COLO668 (cell line): ENCODE results near the gene NINL.
"Not testable (repeated sequence)": the region's sequence is repeated elsewhere in the genome, so short reads cannot be mapped to it uniquely, and the experiment has no call there.

Experiments used
- DNase-seq: peaks from one replicate; lab custom pipeline; 2025; ENCODE audit not compliant: unreplicated experiment; lab: John Stamatoyannopoulos, UW

Gene NINL

GRCh38 chr20:25584905-25585704 lies at the start of gene NINL:
Gene NINL, minus strand, starts transcription at chr20:25585531. Its CDS starts 58,944 bp downstream, at chr20:25526587.
- DNase-seq, result peak; percentile 80

GRCh38 chr20:25632940-25633790 lies 47.8 kb upstream of the NINL start:
- DNase-seq, result no peak

- not testable (repeated sequence) for DNase-seq
These were observed 45.3 kb upstream of the NINL start for GRCh38 chr20:25630615-25631014.

GRCh38 chr20:25629816-25630499 lies 44.6 kb upstream of the NINL start:
- no peak for DNase-seq

- DNase-seq, result no peak
These were observed 41.4 kb upstream of the NINL start for GRCh38 chr20:25626779-25627178.

- DNase-seq, result no peak
These were observed 39.2 kb upstream of the NINL start for GRCh38 chr20:25624500-25624939.

GRCh38 chr20:25623736-25624499 lies 38.6 kb upstream of the NINL start, which contains the start of gene NANP:
Gene NANP, minus strand, starts transcription at chr20:25624014. Its CDS starts 66 bp downstream, at chr20:25623948.
- DNase-seq, result peak; percentile 99

GRCh38 chr20:25623225-25623735 lies 37.9 kb upstream of the NINL start:
- peak; percentile 62 for DNase-seq

GRCh38 chr20:25622450-25623224 lies 37.3 kb upstream of the NINL start:
- no peak for DNase-seq

GRCh38 chr20:25622049-25622448 lies 36.7 kb upstream of the NINL start:
- DNase-seq, result no peak

- DNase-seq, result no peak
These were observed 34.2 kb upstream of the NINL start for GRCh38 chr20:25619514-25619913.

- DNase-seq, result no peak
These were observed 23.4 kb upstream of the NINL start for GRCh38 chr20:25608774-25609173.

GRCh38 chr20:25606094-25606695 lies 20.9 kb upstream of the NINL start:
- no peak for DNase-seq

GRCh38 chr20:25605148-25605547 lies 19.8 kb upstream of the NINL start:
- no peak for DNase-seq

- no peak for DNase-seq
These were observed 19.3 kb upstream of the NINL start for GRCh38 chr20:25604611-25605010.

GRCh38 chr20:25602914-25603309 lies 17.6 kb upstream of the NINL start:
- not testable (repeated sequence) for DNase-seq

GRCh38 chr20:25602191-25602913 lies 17.0 kb upstream of the NINL start:
- DNase-seq, result not testable (repeated sequence)

- DNase-seq, result no peak
These were observed 16.3 kb upstream of the NINL start for GRCh38 chr20:25601659-25602058.
